HEK293 (cell line): ENCODE results near the gene LCN10.
A peak's percentile ranks its signal among the peaks of the same experiment; 100 is the strongest.

Experiments
- GFI1B ChIP-seq: fragments of 450-650 bp; formaldehyde crosslinking; IDR thresholded peaks from 2 replicates; pipeline ENCODE4 v1.5.1; 2016; ENCODE audit warnings: missing biosample characterization, missing genetic modification characterization
- KLF10 ChIP-seq: fragments of 450-650 bp; IDR thresholded peaks from 2 replicates; pipeline ENCODE4 v1.5.1; 2018; ENCODE audit warnings: missing biosample characterization, mild to moderate bottlenecking, missing genetic modification characterization
- KLF9 ChIP-seq: fragments of 450-650 bp; formaldehyde crosslinking; IDR thresholded peaks from 2 replicates; pipeline ENCODE4 v1.5.1; 2016; ENCODE audit warnings: missing biosample characterization, missing genetic modification characterization, low read depth
- REST ChIP-seq: fragments of 450-650 bp; formaldehyde crosslinking; IDR thresholded peaks from 2 replicates; pipeline ENCODE4 v1.5.1; 2016; ENCODE audit warnings: missing biosample characterization, missing genetic modification characterization
- TRIM28 ChIP-seq: IDR thresholded peaks from 2 replicates; pipeline ENCODE4 v1.6.1; 2011; ENCODE audit warnings: low read length, control low read depth, borderline replicate concordance
- YY2 ChIP-seq: fragments of 450-650 bp; formaldehyde crosslinking; IDR thresholded peaks from 2 replicates; pipeline ENCODE4 v1.5.1; 2016; ENCODE audit warnings: missing biosample characterization, missing genetic modification characterization
- ZBTB44 ChIP-seq: fragments of 450-650 bp; IDR thresholded peaks from 2 replicates; pipeline ENCODE4 v1.5.1; 2018; ENCODE audit warnings: missing biosample characterization, mild to moderate bottlenecking, missing genetic modification characterization
- ZBTB6 ChIP-seq: fragments of 450-650 bp; formaldehyde crosslinking; IDR thresholded peaks from 2 replicates; pipeline ENCODE4 v1.5.1; 2017; ENCODE audit warnings: missing biosample characterization, missing genetic modification characterization
- ZEB2 ChIP-seq: fragments of 450-650 bp; formaldehyde crosslinking; IDR thresholded peaks from 2 replicates; pipeline ENCODE4 v1.5.1; 2016; ENCODE audit warnings: missing biosample characterization, missing genetic modification characterization
- ZNF138 ChIP-seq: fragments of 450-650 bp; formaldehyde crosslinking; IDR thresholded peaks from 2 replicates; pipeline ENCODE4 v1.5.1; 2016; ENCODE audit warnings: missing biosample characterization, missing genetic modification characterization, borderline replicate concordance
- ZNF18 ChIP-seq: fragments of 450-650 bp; formaldehyde crosslinking; IDR thresholded peaks from 2 replicates; pipeline ENCODE4 v1.5.1; 2016; ENCODE audit warnings: missing biosample characterization, missing genetic modification characterization
- ZNF2 ChIP-seq: fragments of 450-650 bp; formaldehyde crosslinking; IDR thresholded peaks from 2 replicates; pipeline ENCODE4 v1.5.1; 2016; ENCODE audit warnings: missing biosample characterization, missing genetic modification characterization
- ZNF292 ChIP-seq: fragments of 450-650 bp; formaldehyde crosslinking; IDR thresholded peaks from 2 replicates; pipeline ENCODE4 v1.5.1; 2016; ENCODE audit warnings: low read depth, missing biosample characterization, missing genetic modification characterization, borderline replicate concordance
- ZNF335 ChIP-seq: fragments of 450-650 bp; formaldehyde crosslinking; conservative IDR thresholded peaks from 2 replicates; pipeline ENCODE4 v1.5.1; 2016; ENCODE audit warnings: missing biosample characterization, missing genetic modification characterization
- ZNF366 ChIP-seq: fragments of 450-650 bp; formaldehyde crosslinking; conservative IDR thresholded peaks from 2 replicates; pipeline ENCODE4 v1.5.1; 2016; ENCODE audit warnings: missing biosample characterization, missing genetic modification characterization
- ZNF394 ChIP-seq: fragments of 450-650 bp; formaldehyde crosslinking; IDR thresholded peaks from 2 replicates; pipeline ENCODE4 v1.5.1; 2016; ENCODE audit warnings: missing biosample characterization, missing genetic modification characterization, mild to moderate bottlenecking, moderate library complexity, borderline replicate concordance
- ZNF433 ChIP-seq: fragments of 450-650 bp; formaldehyde crosslinking; IDR thresholded peaks from 2 replicates; pipeline ENCODE4 v1.5.1; 2016; ENCODE audit warnings: missing biosample characterization, missing genetic modification characterization, low read depth
- ZNF473 ChIP-seq: fragments of 450-650 bp; formaldehyde crosslinking; IDR thresholded peaks from 2 replicates; pipeline ENCODE4 v1.5.1; 2017; ENCODE audit warnings: missing biosample characterization, missing genetic modification characterization
- ZNF558 ChIP-seq: fragments of 450-650 bp; formaldehyde crosslinking; IDR thresholded peaks from 2 replicates; pipeline ENCODE4 v1.5.1; 2016; ENCODE audit warnings: missing biosample characterization, missing genetic modification characterization
- ZNF629 ChIP-seq: fragments of 450-650 bp; formaldehyde crosslinking; IDR thresholded peaks from 2 replicates; pipeline ENCODE4 v1.5.1; 2017; ENCODE audit warnings: missing biosample characterization, missing genetic modification characterization
- ZNF791 ChIP-seq: fragments of 450-650 bp; formaldehyde crosslinking; IDR thresholded peaks from 2 replicates; pipeline ENCODE4 v1.5.1; 2016; ENCODE audit warnings: missing biosample characterization, missing genetic modification characterization
- ZSCAN18 ChIP-seq: fragments of 450-650 bp; formaldehyde crosslinking; IDR thresholded peaks from 2 replicates; pipeline ENCODE4 v1.5.1; 2016; ENCODE audit warnings: missing biosample characterization, missing genetic modification characterization
- TF ChIP-seq, protein P1 (sequence below): fragments of 450-650 bp; formaldehyde crosslinking; IDR thresholded peaks from 2 replicates; pipeline ENCODE4 v1.5.1; 2016; ENCODE audit warnings: missing biosample characterization, missing genetic modification characterization
- TF ChIP-seq, protein P2 (sequence below): fragments of 450-650 bp; formaldehyde crosslinking; IDR thresholded peaks from 2 replicates; pipeline ENCODE4 v1.5.1; 2016; ENCODE audit warnings: missing biosample characterization, missing genetic modification characterization
- TF ChIP-seq, protein P3 (sequence below): fragments of 450-650 bp; formaldehyde crosslinking; IDR thresholded peaks from 2 replicates; pipeline ENCODE4 v1.5.1; 2017; ENCODE audit warnings: missing biosample characterization, missing genetic modification characterization

Gene LCN10

DNA sequence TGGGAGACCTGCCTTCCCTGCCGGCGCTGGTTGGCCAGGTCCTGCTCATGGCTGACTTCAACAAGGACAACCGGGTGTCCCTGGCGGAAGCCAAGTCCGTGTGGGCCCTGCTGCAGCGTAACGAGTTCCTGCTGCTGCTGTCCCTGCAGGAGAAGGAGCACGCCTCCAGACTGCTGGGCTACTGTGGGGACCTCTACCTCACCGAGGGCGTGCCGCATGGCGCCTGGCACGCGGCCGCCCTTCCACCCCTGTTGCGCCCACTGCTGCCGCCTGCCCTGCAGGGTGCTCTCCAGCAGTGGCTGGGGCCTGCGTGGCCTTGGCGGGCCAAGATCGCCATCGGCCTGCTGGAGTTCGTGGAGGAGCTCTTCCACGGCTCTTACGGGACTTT lies 19.8 kb downstream of the LCN10 start (continued):
- TF ChIP-seq KLF9 (tag by site-specific recombination) (no peak), ZBTB6 (tag by site-specific recombination) (no peak), ZNF629 (0 out of 2 replicates have a peak, but pooled peaks have one; percentile 31), ZNF292 (tag by site-specific recombination) (no peak), ZSCAN18 (tag by site-specific recombination) (no peak), ZNF558 (no peak), ZEB2 (tag by site-specific recombination) (0 out of 2 replicates have a peak, but pooled peaks have one; percentile 31), YY2 (tag by site-specific recombination) (no peak), ZNF2 (no peak), ZBTB44 (tag by site-specific recombination) (peak; percentile 87), ZNF335 (tag by site-specific recombination) (no peak), ZNF394 (no peak), TRIM28 (no peak), ZNF473 (tag by site-specific recombination) (no peak), GFI1B (tag by site-specific recombination) (no peak), ZNF138 (tag by site-specific recombination) (no peak), ZNF366 (tag by site-specific recombination) (no peak), ZNF791 (tag by site-specific recombination) (no peak), KLF10 (tag by site-specific recombination) (no peak), ZNF433 (tag by site-specific recombination) (no peak), REST (tag by site-specific recombination) (peak; percentile 75; the same call in 1 of the 2 replicates), ZNF18 (tag by site-specific recombination) (no peak)
- TF ChIP-seq, protein P1, sequence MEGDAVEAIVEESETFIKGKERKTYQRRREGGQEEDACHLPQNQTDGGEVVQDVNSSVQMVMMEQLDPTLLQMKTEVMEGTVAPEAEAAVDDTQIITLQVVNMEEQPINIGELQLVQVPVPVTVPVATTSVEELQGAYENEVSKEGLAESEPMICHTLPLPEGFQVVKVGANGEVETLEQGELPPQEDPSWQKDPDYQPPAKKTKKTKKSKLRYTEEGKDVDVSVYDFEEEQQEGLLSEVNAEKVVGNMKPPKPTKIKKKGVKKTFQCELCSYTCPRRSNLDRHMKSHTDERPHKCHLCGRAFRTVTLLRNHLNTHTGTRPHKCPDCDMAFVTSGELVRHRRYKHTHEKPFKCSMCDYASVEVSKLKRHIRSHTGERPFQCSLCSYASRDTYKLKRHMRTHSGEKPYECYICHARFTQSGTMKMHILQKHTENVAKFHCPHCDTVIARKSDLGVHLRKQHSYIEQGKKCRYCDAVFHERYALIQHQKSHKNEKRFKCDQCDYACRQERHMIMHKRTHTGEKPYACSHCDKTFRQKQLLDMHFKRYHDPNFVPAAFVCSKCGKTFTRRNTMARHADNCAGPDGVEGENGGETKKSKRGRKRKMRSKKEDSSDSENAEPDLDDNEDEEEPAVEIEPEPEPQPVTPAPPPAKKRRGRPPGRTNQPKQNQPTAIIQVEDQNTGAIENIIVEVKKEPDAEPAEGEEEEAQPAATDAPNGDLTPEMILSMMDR (tag by site-specific recombination), result no peak
- TF ChIP-seq, protein P2, sequence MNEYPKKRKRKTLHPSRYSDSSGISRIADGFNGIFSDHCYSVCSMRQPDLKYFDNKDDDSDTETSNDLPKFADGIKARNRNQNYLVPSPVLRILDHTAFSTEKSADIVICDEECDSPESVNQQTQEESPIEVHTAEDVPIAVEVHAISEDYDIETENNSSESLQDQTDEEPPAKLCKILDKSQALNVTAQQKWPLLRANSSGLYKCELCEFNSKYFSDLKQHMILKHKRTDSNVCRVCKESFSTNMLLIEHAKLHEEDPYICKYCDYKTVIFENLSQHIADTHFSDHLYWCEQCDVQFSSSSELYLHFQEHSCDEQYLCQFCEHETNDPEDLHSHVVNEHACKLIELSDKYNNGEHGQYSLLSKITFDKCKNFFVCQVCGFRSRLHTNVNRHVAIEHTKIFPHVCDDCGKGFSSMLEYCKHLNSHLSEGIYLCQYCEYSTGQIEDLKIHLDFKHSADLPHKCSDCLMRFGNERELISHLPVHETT (tag by site-specific recombination), result no peak
- TF ChIP-seq, protein P3, sequence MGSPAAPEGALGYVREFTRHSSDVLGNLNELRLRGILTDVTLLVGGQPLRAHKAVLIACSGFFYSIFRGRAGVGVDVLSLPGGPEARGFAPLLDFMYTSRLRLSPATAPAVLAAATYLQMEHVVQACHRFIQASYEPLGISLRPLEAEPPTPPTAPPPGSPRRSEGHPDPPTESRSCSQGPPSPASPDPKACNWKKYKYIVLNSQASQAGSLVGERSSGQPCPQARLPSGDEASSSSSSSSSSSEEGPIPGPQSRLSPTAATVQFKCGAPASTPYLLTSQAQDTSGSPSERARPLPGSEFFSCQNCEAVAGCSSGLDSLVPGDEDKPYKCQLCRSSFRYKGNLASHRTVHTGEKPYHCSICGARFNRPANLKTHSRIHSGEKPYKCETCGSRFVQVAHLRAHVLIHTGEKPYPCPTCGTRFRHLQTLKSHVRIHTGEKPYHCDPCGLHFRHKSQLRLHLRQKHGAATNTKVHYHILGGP (tag by site-specific recombination), result no peak
